B cell (primary cell): ENCODE measurements around the gene GFAP. TPM values are rescaled to one million over a fixed set of nuclear protein-coding genes. Genes with fewer than 3 reads are reported as not detected.

Experiments
- ATAC-seq: fragments of 200-7000 bp; cut with Tn5 transposase; one replicate; pipeline ENCODE4 v1.10.0; 2021; ENCODE audit warnings: low read depth, mild to moderate bottlenecking, moderate number of reproducible peaks, moderate library complexity
- CTCF ChIA-PET: fragments of 350-600 bp; sonication (Branson Sonifier 250); formaldehyde crosslinking; loops from one replicate; lab custom pipeline; 2021; ENCODE audit warnings: antibody characterized with exemption, inconsistent platforms; lab: Charles Lee
- POLR2A ChIA-PET: fragments of 350-600 bp; sonication (Branson Sonifier 250); formaldehyde crosslinking; loops from one replicate; lab custom pipeline; 2021; ENCODE audit warnings: antibody characterized with exemption; lab: Charles Lee
- DNase-seq: peaks from one replicate; pipeline ENCODE4 v3.0.0; 2013
- H2AFZ ChIP-seq: 2 replicates; pipeline ENCODE4 v1.6.1; 2012; ENCODE audit warnings: mild to moderate bottlenecking, low read depth, low read length; ENCODE audit not compliant: insufficient read depth, poor library complexity, severe bottlenecking
- H3K27ac ChIP-seq, 2 donors: 1 replicate in 1 of 2; 2 replicates in 1 of 2; pipeline ENCODE4 v1.5.1; 2012 to 2013; ENCODE audit warnings: low read length in 2 of 2, mild to moderate bottlenecking in 2 of 2, moderate library complexity in 1 of 2
- H3K27me3 ChIP-seq, 4 experiments: fragments of 200-600 bp in 1 of 4; sonication (generic) in 1 of 4; replicated peaks in 1 of 4; 1 replicate in 2 of 4; 2 replicates in 2 of 4; pipeline versions ENCODE4 v1.6.1 to v1.7.0; 2013 to 2016; ENCODE audit warnings: low read length in 3 of 4, mild to moderate bottlenecking in 2 of 4, mixed read lengths in 1 of 4, moderate library complexity in 1 of 4; ENCODE audit not compliant: insufficient read depth in 4 of 4, control insufficient read depth in 3 of 4; ENCODE audit errors: control extremely low read depth in 1 of 4
- H3K36me3 ChIP-seq, 2 experiments: replicated peaks in 1 of 2; 1 replicate in 1 of 2; 2 replicates in 1 of 2; pipeline versions ENCODE4 v1.6.1 to v1.7.1; 2013; ENCODE audit warnings: low read length in 1 of 2; ENCODE audit not compliant: insufficient read depth in 2 of 2, control insufficient read depth in 1 of 2; ENCODE audit errors: control extremely low read depth in 1 of 2, extremely low read depth in 1 of 2
- H3K4me1 ChIP-seq, 2 donors: fragments of 200-600 bp in 1 of 2; sonication (generic) in 1 of 2; 1 replicate in 1 of 2; 2 replicates in 1 of 2; pipeline versions ENCODE4 v1.5.1 to v1.6.1; 2013 to 2017; ENCODE audit warnings: low read length in 2 of 2; ENCODE audit not compliant: control insufficient read depth in 2 of 2, insufficient read depth in 2 of 2
- H3K4me2 ChIP-seq: replicated peaks from 2 replicates; pipeline ENCODE3; 2012; ENCODE audit warnings: mild to moderate bottlenecking, low read depth, low read length; ENCODE audit not compliant: poor library complexity, severe bottlenecking
- H3K4me3 ChIP-seq, 5 experiments: fragments of 200-600 bp in 1 of 5; sonication (generic) in 1 of 5; 1 replicate in 3 of 5; 2 replicates in 2 of 5; pipeline versions ENCODE4 v1.5.1 to v1.7.0; 2011 to 2016; ENCODE audit warnings: low read length in 4 of 5, mild to moderate bottlenecking in 4 of 5, low read depth in 2 of 5, control low read depth in 1 of 5, moderate library complexity in 1 of 5; ENCODE audit not compliant: insufficient read depth in 1 of 5; ENCODE audit errors: control extremely low read depth in 1 of 5, extremely low read depth in 1 of 5
- H3K79me2 ChIP-seq: fragments of 200-600 bp; sonication (generic); one replicate; pipeline ENCODE4 v1.6.0; 2016; ENCODE audit warnings: low read length; ENCODE audit not compliant: control insufficient read depth, insufficient read depth
- H3K9ac ChIP-seq: fragments of 200-600 bp; sonication (generic); 2 replicates; pipeline ENCODE4 v1.6.1; 2017; ENCODE audit warnings: mild to moderate bottlenecking, low read length, moderate library complexity
- H3K9me3 ChIP-seq, 3 donors: one replicate each; pipeline versions ENCODE4 v1.6.1 to v1.7.1; 2013; ENCODE audit warnings: low read length in 2 of 3; ENCODE audit not compliant: control insufficient read depth in 2 of 3, insufficient read depth in 1 of 3; ENCODE audit errors: control extremely low read depth in 1 of 3
- H4K20me1 ChIP-seq: 2 replicates; pipeline ENCODE4 v1.6.0; 2012; ENCODE audit warnings: mild to moderate bottlenecking, low read length; ENCODE audit not compliant: insufficient read depth, control insufficient read depth, poor library complexity, severe bottlenecking
- H3K27ac Mint-ChIP-seq: one replicate; pipeline ENCODE4 v1.8.0; 2021; ENCODE audit warnings: mixed read lengths
- H3K27me3 Mint-ChIP-seq: one replicate; pipeline ENCODE4 v1.8.0; 2021; ENCODE audit warnings: mixed read lengths
- H3K4me1 Mint-ChIP-seq: one replicate; pipeline ENCODE4 v1.8.0; 2021; ENCODE audit warnings: mixed read lengths
- H3K4me3 Mint-ChIP-seq: one replicate; pipeline ENCODE4 v1.8.0; 2021; ENCODE audit warnings: mixed read lengths
- H3K9me3 Mint-ChIP-seq: one replicate; pipeline ENCODE4 v1.8.0; 2022; ENCODE audit warnings: mixed read lengths; ENCODE audit not compliant: insufficient read depth
- EZH2 ChIP-seq: IDR thresholded peaks from 2 replicates; pipeline ENCODE4 v1.6.1; 2012; ENCODE audit warnings: borderline replicate concordance, low read depth, mild to moderate bottlenecking, moderate library complexity, low read length; ENCODE audit not compliant: insufficient read depth, poor library complexity, severe bottlenecking
- WGBS: methylation state at CpG from one replicate; pipeline ENCODE4 v1.1.5; 2013; ENCODE audit warnings: missing lambda C conversion rate; ENCODE audit not compliant: insufficient coverage; 5-methylcytosine and 5-hydroxymethylcytosine counted together
- intact Hi-C: fragments of 100-400 bp; cut with micrococcal nuclease; formaldehyde crosslinking; loops from one replicate; pipeline ENCODE4 v1.10.0; 2022
- polyA plus RNA-seq: library from polyadenylated mRNA; depleted of rRNA; stranded (reverse); fragments of >200 nt; gene quantifications from 2 replicates; pipeline ENCODE4 v1.2.3, GENCODE V29; 2012
- total RNA-seq, 2 donors: library from RNA; stranded (reverse); fragments of 120-200 nt in 1 of 2; gene quantifications; 1 replicate in 1 of 2; 2 replicates in 1 of 2; pipeline versions ENCODE4 v1.2.3 to v1.2.4, GENCODE V29; 2013 to 2022
- TF ChIP-seq, protein P1 (sequence below): fragments of 200-600 bp; IDR thresholded peaks from one replicate; pipeline ENCODE4 v1.8.0; 2022; ENCODE audit warnings: antibody characterized with exemption, mild to moderate bottlenecking

The GFAP gene
- total and polyA plus RNA-seq, 2 donors (not counting 1 experiment from before 2014, with no cell fraction given) = not detected

DNA sequence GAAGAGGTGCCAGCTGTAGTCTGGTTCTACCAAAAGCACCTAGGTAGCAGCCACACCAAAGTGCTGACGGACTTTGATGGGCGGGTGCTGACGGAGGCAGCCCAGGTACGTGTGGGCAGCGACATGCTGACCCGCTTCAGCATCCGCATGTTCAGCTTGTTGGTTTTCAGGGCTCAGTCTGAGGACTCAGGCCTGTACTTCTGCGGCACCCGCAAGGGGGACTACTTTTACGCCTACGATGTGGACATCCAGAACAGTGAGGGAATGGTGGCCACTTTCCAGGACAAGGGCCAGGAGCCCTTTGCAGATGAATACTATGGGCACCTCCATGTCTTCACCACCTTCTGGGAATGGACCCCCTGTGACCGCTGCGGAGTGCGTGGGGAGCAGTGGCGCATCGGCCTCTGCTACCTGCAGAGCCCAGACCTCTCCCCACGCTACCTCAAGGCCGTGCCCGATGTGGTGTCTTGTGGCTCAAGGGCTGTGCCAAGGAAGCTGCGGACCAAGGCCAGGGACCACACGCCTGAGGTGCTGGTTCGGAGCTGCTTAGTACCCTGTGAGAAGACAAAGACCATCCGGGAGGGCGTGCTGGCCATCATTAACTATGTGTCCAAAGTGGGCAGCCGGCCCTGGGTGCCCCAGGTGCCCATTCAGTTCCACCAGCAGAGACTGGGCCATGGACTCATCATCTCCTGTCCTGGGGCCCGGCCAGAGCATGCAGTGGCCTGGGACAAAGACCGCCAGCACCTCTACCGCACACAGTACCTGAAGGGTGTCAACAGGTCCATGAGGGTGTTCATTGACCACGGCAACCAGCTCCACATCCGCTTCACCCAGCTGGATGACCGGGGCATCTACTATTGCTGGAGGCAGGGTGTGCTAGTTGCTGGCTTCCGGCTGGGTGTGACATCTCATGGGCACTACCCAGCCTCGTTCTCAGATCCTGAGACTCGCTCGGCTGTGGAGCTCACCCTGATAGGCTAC is 11.0 kb downstream of the GFAP start:
- Histone ChIP-seq H4K20me1 (no peaks in the 10 kb centered on the region), H2AFZ (no peak overlapping the region), H3K9ac (no peak overlapping the region), H3K27me3 (peaks cover 0 to 3% (median 0%) of the 10 kb centered on the region in 4 experiments), H3K4me3 (no peak overlapping the region), H3K79me2 (no peaks in the 10 kb centered on the region), H3K27ac (no peak overlapping the region), H3K9me3 (no peaks in the 10 kb centered on the region), H3K36me3 (no peaks in the 10 kb centered on the region), H3K4me2 (no peak overlapping the region), H3K4me1 (peaks cover 7 to 9% of the 10 kb centered on the region in 2 donors)
- CTCF ChIA-PET = no interaction called here
- no peak for ATAC-seq
- Mint-ChIP-seq H3K4me3 (no peak overlapping the region), H3K9me3 (no peaks in the 10 kb centered on the region), H3K27ac (no peak overlapping the region), H3K27me3 (peaks cover 15% of the 10 kb centered on the region), H3K4me1 (peaks cover 10% of the 10 kb centered on the region)
- intact Hi-C loops = no loop called here
- no peak for DNase-seq
- POLR2A ChIA-PET = no interaction called here
- WGBS = 96% methylated on average over 32 of the region's 35 CpGs
- TF ChIP-seq EZH2 = no peak
- TF ChIP-seq, protein P1, sequence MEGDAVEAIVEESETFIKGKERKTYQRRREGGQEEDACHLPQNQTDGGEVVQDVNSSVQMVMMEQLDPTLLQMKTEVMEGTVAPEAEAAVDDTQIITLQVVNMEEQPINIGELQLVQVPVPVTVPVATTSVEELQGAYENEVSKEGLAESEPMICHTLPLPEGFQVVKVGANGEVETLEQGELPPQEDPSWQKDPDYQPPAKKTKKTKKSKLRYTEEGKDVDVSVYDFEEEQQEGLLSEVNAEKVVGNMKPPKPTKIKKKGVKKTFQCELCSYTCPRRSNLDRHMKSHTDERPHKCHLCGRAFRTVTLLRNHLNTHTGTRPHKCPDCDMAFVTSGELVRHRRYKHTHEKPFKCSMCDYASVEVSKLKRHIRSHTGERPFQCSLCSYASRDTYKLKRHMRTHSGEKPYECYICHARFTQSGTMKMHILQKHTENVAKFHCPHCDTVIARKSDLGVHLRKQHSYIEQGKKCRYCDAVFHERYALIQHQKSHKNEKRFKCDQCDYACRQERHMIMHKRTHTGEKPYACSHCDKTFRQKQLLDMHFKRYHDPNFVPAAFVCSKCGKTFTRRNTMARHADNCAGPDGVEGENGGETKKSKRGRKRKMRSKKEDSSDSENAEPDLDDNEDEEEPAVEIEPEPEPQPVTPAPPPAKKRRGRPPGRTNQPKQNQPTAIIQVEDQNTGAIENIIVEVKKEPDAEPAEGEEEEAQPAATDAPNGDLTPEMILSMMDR = no peak
